Bronchial epithelial cell (primary cell): ENCODE data around the gene RNF34. TPM values are rescaled to one million over a fixed set of nuclear protein-coding genes. Genes with fewer than 3 reads are reported as not detected.
"Not testable (repeated sequence)": the region's sequence is repeated elsewhere in the genome, so short reads cannot be mapped to it uniquely, and the experiment has no call there.

ENCODE experiments used
- DNase-seq: peaks from one replicate; pipeline ENCODE4 v3.0.0-alpha.2; 2010; ENCODE audit warnings: low read depth
- FAIRE-seq: peaks from 2 replicates; lab custom pipeline; 2011; peaks lifted over from hg19 to GRCh38; lab: Jason Lieb, UNC
- H3K27me3 ChIP-seq: 2 replicates; pipeline ENCODE4 v1.5.1; 2011; ENCODE audit warnings: low read length; ENCODE audit not compliant: control insufficient read depth, insufficient read depth
- H3K36me3 ChIP-seq: 2 replicates; pipeline ENCODE4 v1.5.1; 2011; ENCODE audit warnings: low read length; ENCODE audit not compliant: control insufficient read depth, insufficient read depth
- H3K4me3 ChIP-seq: 2 replicates; pipeline ENCODE4 v1.5.1; 2011; ENCODE audit warnings: mild to moderate bottlenecking, low read depth, low read length, control low read depth
- total RNA-seq: library from RNA; depleted of rRNA; stranded (reverse); fragments of >200 nt; gene quantifications from 2 replicates; pipeline ENCODE4 v1.2.1, GENCODE V29; 2014
- TF ChIP-seq, protein P1 (sequence below): IDR thresholded peaks from 2 replicates; pipeline ENCODE4 v1.5.1; 2011; ENCODE audit warnings: mild to moderate bottlenecking, moderate library complexity, low read length, control low read depth, inconsistent platforms; ENCODE audit not compliant: insufficient read depth, severe bottlenecking

Gene RNF34
- total RNA-seq, 1 donor from 2014 or later = 49.5 TPM

DNA sequence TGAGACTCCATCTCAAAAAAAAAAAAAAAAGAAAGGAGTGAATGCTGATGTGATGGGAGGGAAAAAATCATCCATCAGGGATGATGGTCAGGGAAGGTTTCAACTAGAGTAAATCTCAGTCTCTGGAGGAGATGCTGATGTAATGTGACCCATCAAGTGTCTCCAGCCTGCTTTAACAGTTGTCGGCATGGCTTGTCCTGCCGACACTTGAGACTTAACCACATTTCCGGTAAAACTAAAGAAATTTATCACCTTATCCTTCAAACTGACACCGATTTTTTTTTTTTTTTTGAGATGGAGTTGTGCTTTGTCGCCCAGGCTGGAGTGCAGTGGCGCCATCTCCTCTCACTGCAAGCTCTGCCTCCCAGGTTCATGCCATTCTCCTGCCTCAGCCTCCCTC lies 26.2 kb upstream of the RNF34 start:
- no peak for FAIRE-seq
- TF ChIP-seq, protein P1, sequence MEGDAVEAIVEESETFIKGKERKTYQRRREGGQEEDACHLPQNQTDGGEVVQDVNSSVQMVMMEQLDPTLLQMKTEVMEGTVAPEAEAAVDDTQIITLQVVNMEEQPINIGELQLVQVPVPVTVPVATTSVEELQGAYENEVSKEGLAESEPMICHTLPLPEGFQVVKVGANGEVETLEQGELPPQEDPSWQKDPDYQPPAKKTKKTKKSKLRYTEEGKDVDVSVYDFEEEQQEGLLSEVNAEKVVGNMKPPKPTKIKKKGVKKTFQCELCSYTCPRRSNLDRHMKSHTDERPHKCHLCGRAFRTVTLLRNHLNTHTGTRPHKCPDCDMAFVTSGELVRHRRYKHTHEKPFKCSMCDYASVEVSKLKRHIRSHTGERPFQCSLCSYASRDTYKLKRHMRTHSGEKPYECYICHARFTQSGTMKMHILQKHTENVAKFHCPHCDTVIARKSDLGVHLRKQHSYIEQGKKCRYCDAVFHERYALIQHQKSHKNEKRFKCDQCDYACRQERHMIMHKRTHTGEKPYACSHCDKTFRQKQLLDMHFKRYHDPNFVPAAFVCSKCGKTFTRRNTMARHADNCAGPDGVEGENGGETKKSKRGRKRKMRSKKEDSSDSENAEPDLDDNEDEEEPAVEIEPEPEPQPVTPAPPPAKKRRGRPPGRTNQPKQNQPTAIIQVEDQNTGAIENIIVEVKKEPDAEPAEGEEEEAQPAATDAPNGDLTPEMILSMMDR = no peak
- no peak for DNase-seq
- no peak overlapping the region for H3K4me3 ChIP-seq
- H3K27me3 ChIP-seq = no peaks in the 10 kb centered on the region
- H3K36me3 ChIP-seq = no peaks in the 10 kb centered on the region

DNA sequence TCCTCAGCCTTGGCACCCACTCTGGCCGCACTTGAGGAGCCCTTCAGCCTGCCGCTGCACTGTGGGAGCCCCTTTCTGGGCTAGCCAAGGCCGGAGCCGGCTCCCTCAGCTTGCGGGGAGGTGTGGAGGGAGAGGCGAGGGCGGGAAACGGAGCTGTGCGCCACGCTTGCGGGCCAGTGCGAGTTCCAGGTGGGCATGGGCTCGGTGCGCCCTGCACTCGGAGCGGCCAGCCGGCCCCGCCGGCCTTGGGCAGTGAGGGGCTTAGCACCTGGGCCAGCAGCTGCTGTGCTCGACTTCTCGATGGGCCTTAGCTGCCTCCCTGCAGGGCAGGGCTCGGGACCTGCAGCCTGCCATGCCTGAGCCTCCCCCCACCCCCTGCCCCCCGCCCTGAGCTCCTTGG lies 25.6 kb upstream of the RNF34 start:
- not testable (repeated sequence) for H3K27me3 ChIP-seq, FAIRE-seq, DNase-seq, H3K36me3 ChIP-seq, H3K4me3 ChIP-seq

DNA sequence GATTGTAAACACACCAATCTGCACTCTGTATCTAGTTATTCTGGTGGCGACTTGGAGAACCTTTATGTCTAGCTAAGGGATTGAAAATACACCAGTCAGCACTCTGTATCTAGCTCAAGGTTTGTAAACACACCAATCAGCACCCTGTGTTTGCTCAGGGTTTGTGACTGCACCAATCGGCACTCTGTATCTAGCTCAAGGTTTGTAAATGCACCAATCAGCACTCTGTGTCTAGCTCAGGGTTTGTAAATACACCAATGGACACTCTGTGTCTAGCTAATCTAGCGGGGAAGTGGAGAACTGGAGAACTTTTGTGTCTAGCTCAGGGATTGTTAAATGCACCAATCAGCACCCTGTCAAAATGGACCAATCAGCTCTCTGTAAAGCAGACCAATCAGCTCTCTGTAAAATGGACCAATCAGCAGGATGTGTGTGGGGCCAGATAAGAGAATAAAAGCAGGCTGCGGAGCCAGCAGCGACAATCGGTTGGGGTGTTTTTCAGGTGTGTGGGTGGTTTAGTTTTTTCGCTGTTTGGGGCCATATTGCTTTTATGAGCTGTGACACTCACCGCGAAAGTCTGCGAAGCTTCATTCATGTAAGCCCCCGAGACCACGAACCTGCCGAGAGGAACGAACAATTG lies 24.9 kb upstream of the RNF34 start:
- H3K27me3 ChIP-seq, FAIRE-seq, DNase-seq, H3K36me3 ChIP-seq, H3K4me3 ChIP-seq: not testable (repeated sequence)

DNA sequence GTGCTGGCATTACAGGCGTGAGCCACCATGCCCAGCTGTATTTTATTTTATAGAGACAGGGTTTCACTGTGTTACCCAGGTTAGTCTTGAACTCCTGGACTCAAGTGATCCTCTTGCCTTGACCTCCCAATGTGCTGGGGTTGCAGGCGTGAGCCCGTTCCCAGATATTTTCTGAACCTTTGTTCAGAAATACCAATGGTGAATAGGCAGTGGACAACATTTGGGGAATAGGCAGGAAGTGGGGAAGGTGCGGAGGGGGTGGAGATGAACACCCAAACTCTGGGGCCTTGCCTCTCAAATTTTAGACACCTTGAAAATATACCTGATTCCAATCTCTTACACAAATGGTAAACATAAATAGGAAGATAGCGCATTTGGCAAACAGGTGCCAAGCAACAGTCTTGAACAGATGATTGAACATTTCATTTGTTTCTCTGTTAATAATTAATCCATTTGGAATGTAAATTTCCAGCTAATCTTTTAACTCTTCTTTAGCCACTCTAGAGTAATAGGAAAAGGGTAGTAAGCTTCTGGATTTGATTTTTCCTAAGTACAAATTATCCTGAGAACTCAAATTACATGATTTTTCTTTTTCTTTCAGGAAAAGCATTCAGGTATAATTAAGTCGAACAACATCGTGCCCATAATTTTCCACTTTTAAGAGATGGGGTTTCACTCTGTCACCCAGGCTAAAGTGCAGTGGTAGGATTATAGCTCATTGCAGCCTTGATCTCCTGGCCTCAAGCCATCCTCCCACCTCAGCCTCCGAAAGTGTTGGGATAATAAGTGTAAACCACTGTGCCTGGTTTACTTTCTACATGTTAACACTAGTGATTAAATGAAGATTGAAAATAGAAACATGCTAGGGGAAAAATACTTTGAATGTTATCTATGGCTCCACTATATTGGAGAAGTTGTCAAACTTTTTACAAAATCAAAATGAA lies 22.9 kb upstream of the RNF34 start:
- no peak overlapping the region for H3K4me3 ChIP-seq
- no peaks in the 10 kb centered on the region for H3K36me3 ChIP-seq
- DNase-seq (no peak), FAIRE-seq (no peak)
- no peaks in the 10 kb centered on the region for H3K27me3 ChIP-seq
- TF ChIP-seq, protein P1 = no peak

DNA sequence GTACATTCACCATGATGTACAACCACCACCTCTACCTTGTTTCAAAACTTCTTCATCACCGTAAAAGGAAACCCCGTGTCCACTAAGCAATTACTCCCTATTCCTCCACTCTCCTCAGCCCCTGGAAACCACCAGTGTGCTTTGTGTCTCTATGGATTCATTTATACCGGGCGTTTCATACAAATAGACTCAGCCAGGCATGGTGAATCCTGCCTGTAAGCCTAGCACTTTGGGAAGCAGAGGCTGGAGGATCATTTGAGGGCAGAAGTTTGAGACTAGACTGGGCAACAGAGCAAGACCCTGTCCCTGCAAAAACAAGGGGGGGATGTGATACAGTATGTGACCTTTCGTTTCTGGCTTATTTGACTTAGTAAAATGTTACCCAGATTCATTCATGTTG lies 21.2 kb upstream of the RNF34 start:
- DNase-seq (no peak), FAIRE-seq (no peak)
- Histone ChIP-seq H3K4me3 (no peak overlapping the region), H3K27me3 (no peaks in the 10 kb centered on the region), H3K36me3 (no peaks in the 10 kb centered on the region)
- TF ChIP-seq, protein P1 = no peak

DNA sequence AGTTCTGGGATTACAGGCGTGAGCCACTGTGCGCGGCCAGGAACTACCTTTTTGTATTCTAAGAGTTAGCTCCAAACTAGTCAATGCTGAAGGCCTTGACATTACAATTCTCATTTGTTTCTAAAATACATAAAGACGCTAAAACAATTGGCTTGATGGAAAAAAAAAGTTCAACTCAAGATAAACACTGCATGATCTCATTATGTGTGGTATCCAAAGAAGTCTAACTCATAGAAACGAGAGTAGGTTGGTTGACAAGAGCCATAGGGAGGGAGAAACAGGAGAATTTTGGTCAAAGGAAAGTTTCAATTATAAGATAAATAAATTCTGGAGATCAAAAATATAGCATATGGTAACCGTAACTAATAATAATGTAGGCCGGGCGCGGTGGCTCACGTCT lies 20.0 kb upstream of the RNF34 start:
- FAIRE-seq = no peak
- Histone ChIP-seq H3K27me3 (no peaks in the 10 kb centered on the region), H3K4me3 (no peak overlapping the region), H3K36me3 (no peaks in the 10 kb centered on the region)
- TF ChIP-seq, protein P1 = no peak
- DNase-seq = no peak
